ENCODE results near the gene RPP25L.
A peak's percentile ranks its signal among the peaks of the same experiment; 100 is the strongest.

The RPP25L gene

GRCh38 chr9:34566322-34566721 lies 45.6 kb downstream of the RPP25L start:
- DNase-seq = no peak
- H3K36me3 ChIP-seq = no peaks in the 10 kb centered on the region
- H3K4me3 ChIP-seq = no peak overlapping the region
- no peak overlapping the region for H3K27ac ChIP-seq
- H3K27me3 ChIP-seq = peaks cover 0 to 53% of the 10 kb centered on the region in 2 donors
- no peak for TF ChIP-seq CTCF (IDR thresholded peaks at IDR 0.05)
- peaks cover 0 to 4% (median 0%) of the 10 kb centered on the region in 3 donors for H3K9me3 ChIP-seq
- no peaks in the 10 kb centered on the region for H3K4me1 ChIP-seq
- intact Hi-C loops (cut with DNase I; ENCODE audit: low total_unique reads) = no loop called here

GRCh38 chr9:34565856-34566255 lies 46.0 kb downstream of the RPP25L start:
- peaks cover 0 to 55% of the 10 kb centered on the region in 2 donors for H3K27me3 ChIP-seq
- intact Hi-C loops (cut with DNase I; ENCODE audit: low total_unique reads) = no loop called here
- H3K4me1 ChIP-seq = no peaks in the 10 kb centered on the region
- no peaks in the 10 kb centered on the region for H3K36me3 ChIP-seq
- TF ChIP-seq CTCF (IDR thresholded peaks at IDR 0.05) = no peak
- H3K4me3 ChIP-seq = no peak overlapping the region
- peaks cover 0 to 4% (median 0%) of the 10 kb centered on the region in 3 donors for H3K9me3 ChIP-seq
- no peak overlapping the region for H3K27ac ChIP-seq
- no peak for DNase-seq

- H3K36me3 ChIP-seq = no peaks in the 10 kb centered on the region
- H3K27ac ChIP-seq = no peak overlapping the region
- no peak for DNase-seq
- intact Hi-C loops (cut with DNase I; ENCODE audit: low total_unique reads) = no loop called here
- no peak for TF ChIP-seq CTCF (IDR thresholded peaks at IDR 0.05)
- H3K4me3 ChIP-seq = no peak overlapping the region
- H3K27me3 ChIP-seq = peaks cover 0 to 61% of the 10 kb centered on the region in 2 donors
- H3K9me3 ChIP-seq = peaks cover 0 to 4% (median 0%) of the 10 kb centered on the region in 3 donors
- H3K4me1 ChIP-seq = peaks cover 0 to 7% (median 1%) of the 10 kb centered on the region in 4 donors
These were observed 47.3 kb downstream of the RPP25L start for GRCh38 chr9:34564617-34565016.

- Histone ChIP-seq H3K27me3 (peaks cover 0 to 68% of the 10 kb centered on the region in 2 donors), H3K9me3 (peaks cover 0 to 4% (median 0%) of the 10 kb centered on the region in 3 donors), H3K27ac (no peak overlapping the region), H3K36me3 (no peaks in the 10 kb centered on the region), H3K4me1 (peaks cover 0 to 13% (median 3%) of the 10 kb centered on the region in 4 donors), H3K4me3 (no peak overlapping the region)
- no peak for DNase-seq
- no peak for TF ChIP-seq CTCF (IDR thresholded peaks at IDR 0.05)
- intact Hi-C loops (cut with DNase I; ENCODE audit: low total_unique reads) = no loop called here
These were observed 48.6 kb downstream of the RPP25L start for GRCh38 chr9:34563262-34563661.

GRCh38 chr9:34562135-34562745 lies 49.7 kb downstream of the RPP25L start:
- Histone ChIP-seq H3K9me3 (peaks cover 0 to 4% (median 0%) of the 10 kb centered on the region in 3 donors), H3K27me3 (peaks cover 0 to 74% of the 10 kb centered on the region in 2 donors), H3K4me1 (peaks cover 0 to 13% (median 3%) of the 10 kb centered on the region in 4 donors), H3K4me3 (no peak overlapping the region), H3K36me3 (no peaks in the 10 kb centered on the region), H3K27ac (no peak overlapping the region)
- peak in 1 of 2 experiments; percentile 12 for TF ChIP-seq CTCF (IDR thresholded peaks at IDR 0.05)
- intact Hi-C loops (cut with DNase I; ENCODE audit: low total_unique reads) = no loop called here
- no peak for DNase-seq
